Ovary (tissue), 9 donors: ENCODE results near the gene MN1. TPM values are rescaled to one million over a fixed set of nuclear protein-coding genes. Genes with fewer than 3 reads are reported as not detected.

Experiments used
- DNase-seq, 5 donors: peaks; one replicate each; pipeline ENCODE4 v3.0.0-alpha.2; 2019 to 2020
- H3K27ac ChIP-seq, 2 donors: fragments of 200-600 bp; one replicate each; pipeline versions ENCODE4 v1.5.1 to v1.8.0; 2019 to 2022
- H3K27me3 ChIP-seq: fragments of 200-600 bp; one replicate; pipeline ENCODE4 v1.8.0; 2022
- H3K36me3 ChIP-seq: fragments of 200-600 bp; sonication (generic); one replicate; pipeline ENCODE4 v1.5.1; 2019
- H3K4me1 ChIP-seq: one replicate; pipeline ENCODE4 v1.8.1; 2013; ENCODE audit warnings: mild to moderate bottlenecking, moderate library complexity; ENCODE audit not compliant: insufficient read depth
- H3K4me3 ChIP-seq: fragments of 200-600 bp; sonication (generic); one replicate; pipeline ENCODE4 v1.5.1; 2017
- H3K9me3 ChIP-seq, 2 donors: fragments of 200-600 bp in 1 of 2; sonication (generic) in 1 of 2; one replicate each; pipeline versions ENCODE4 v1.5.1 to v1.8.1; 2013 to 2019; ENCODE audit warnings: mild to moderate bottlenecking in 1 of 2, moderate library complexity in 1 of 2
- CTCF ChIP-seq, 3 donors: fragments of 450-650 bp in 2 of 3; fragments of 200-600 bp in 1 of 3; IDR thresholded peaks; one replicate each; pipeline versions ENCODE4 v1.5.1 to v1.8.0; 2016 to 2022; ENCODE audit warnings: antibody characterized with exemption in 3 of 3, mild to moderate bottlenecking in 1 of 3
- EP300 ChIP-seq: sonication (generic); formaldehyde crosslinking; IDR thresholded peaks from one replicate; pipeline ENCODE4 v1.6.1; 2017; ENCODE audit warnings: antibody characterized with exemption
- POLR2A ChIP-seq: fragments of 450-650 bp; IDR thresholded peaks from one replicate; pipeline ENCODE4 v1.6.1; 2017; ENCODE audit warnings: antibody characterized with exemption, mild to moderate bottlenecking, moderate library complexity
- WGBS, 3 donors: extraction: QIAGEN DNeasy Blood & Tissue Kit in 1 of 3; methylation state at CpG; one replicate each; pipeline versions ENCODE4 v1.1.5 to v1.1.7; 2013 to 2017; 5-methylcytosine and 5-hydroxymethylcytosine counted together
- intact Hi-C, 4 donors: fragments of 100-400 bp; cut with DNase I; formaldehyde crosslinking; loops; one replicate each; pipeline versions ENCODE4 v1.11.0 to v1.15.1; 2022 to 2023
- polyA plus RNA-seq, 2 donors: library from polyadenylated mRNA; stranded (reverse); fragments of 200-250 nt in 1 of 2; fragments of 350-450 nt in 1 of 2; fragmentation: Illumina TruSeq in 1 of 2; extraction: RNeasy Lipid Tissue Mini Kit (QIAGEN cat#74804) in 1 of 2; gene quantifications; one replicate each; pipeline ENCODE4 v1.2.3, GENCODE V29; 2013 to 2014
- total RNA-seq, 7 donors: library from RNA; depleted of rRNA in 2 of 7; stranded (reverse); fragments of >200 nt in 2 of 7; fragmentation: NEBNext Ultra II Directional in 3 of 7; extraction: Animal tissue kit (Norgen Biotek cat#: 25700) in 3 of 7; gene quantifications; one replicate each; pipeline versions ENCODE4 v1.1.0 to v1.2.4, GENCODE V29; 2016 to 2023
- donor health status: DM: no; HTN: no; CAD: no; lungs with moderate emphysema.
- donor health status: DM: no; HTN: no; CAD: no.
- donor health status: Bipolar disorder and iron deficiency.
- donor health status: DM: yes; HTN: yes; CAD: no.
- donor health status: DM: no; HTN: no; CAD: no.
- donor health status: DM: yes; HTN: yes; CAD: no.

Gene MN1
- total and polyA plus RNA-seq, 9 donors, result 6.7 to 33.5 (median 13.4) TPM

- H3K4me1 ChIP-seq, result peaks cover 8% of the 10 kb centered on the region
- no peak for DNase-seq
- 48 to 56% (median 53%) methylated on average over 14 to 17 of the region's 17 CpGs for WGBS, 3 donors
- peak overlapping the region; percentile 62 to 73 for H3K27ac ChIP-seq
- H3K36me3 ChIP-seq, result no peaks in the 10 kb centered on the region
- TF ChIP-seq CTCF (IDR thresholded peaks at IDR 0.05), result no peak
- TF ChIP-seq POLR2A, result no peak
- no peak for TF ChIP-seq EP300
- H3K4me3 ChIP-seq, result no peak overlapping the region
- no peaks in the 10 kb centered on the region for H3K9me3 ChIP-seq
- no peaks in the 10 kb centered on the region for H3K27me3 ChIP-seq
- intact Hi-C loops, result loop anchor here (5.0 to 10.0 kb wide), 4 partner anchors 135 to 1053 kb away; no protein-coding TSS in a partner anchor
Observed at GRCh38 chr22:27809700-27810608, 8.4 kb upstream of the MN1 start.

GRCh38 chr22:27809226-27809603 is 7.7 kb upstream of the MN1 start:
- H3K27ac ChIP-seq, result no peak overlapping the region
- H3K4me1 ChIP-seq, result peaks cover 11% of the 10 kb centered on the region
- no peaks in the 10 kb centered on the region for H3K27me3 ChIP-seq
- 73 to 88% (median 80%) methylated on average over 5 of the region's 5 CpGs for WGBS, 3 donors
- no peak for TF ChIP-seq EP300
- TF ChIP-seq CTCF (IDR thresholded peaks at IDR 0.05), result no peak
- TF ChIP-seq POLR2A, result no peak
- no peaks in the 10 kb centered on the region for H3K9me3 ChIP-seq
- no peaks in the 10 kb centered on the region for H3K36me3 ChIP-seq
- no peak overlapping the region for H3K4me3 ChIP-seq
- no peak for DNase-seq
- intact Hi-C loops, result loop anchor here (5.0 to 10.0 kb wide), 4 partner anchors 134 to 1052 kb away; no protein-coding TSS in a partner anchor

- Histone ChIP-seq H3K9me3 (no peaks in the 10 kb centered on the region), H3K36me3 (no peaks in the 10 kb centered on the region), H3K4me1 (peaks cover 11% of the 10 kb centered on the region), H3K4me3 (no peak overlapping the region), H3K27me3 (no peaks in the 10 kb centered on the region), H3K27ac (no peak overlapping the region)
- no peak for DNase-seq
- 80 to 84% (median 83%) methylated on average over 18 of the region's 18 CpGs for WGBS, 3 donors
- no peak for TF ChIP-seq CTCF (IDR thresholded peaks at IDR 0.05)
- TF ChIP-seq EP300, result no peak
- TF ChIP-seq POLR2A, result no peak
- intact Hi-C loops, result loop anchor here (5.0 to 10.0 kb wide), 4 partner anchors 134 to 1051 kb away; no protein-coding TSS in a partner anchor
Observed at GRCh38 chr22:27808451-27809225, 7.1 kb upstream of the MN1 start.

- no peaks in the 10 kb centered on the region for H3K9me3 ChIP-seq
- no peaks in the 10 kb centered on the region for H3K36me3 ChIP-seq
- intact Hi-C loops, result loop anchor here (2.0 to 10.0 kb wide), 5 partner anchors 131 to 1049 kb away; no protein-coding TSS in a partner anchor
- TF ChIP-seq POLR2A, result no peak
- TF ChIP-seq EP300, result no peak
- TF ChIP-seq CTCF (IDR thresholded peaks at IDR 0.05), result no peak
- peaks cover 10% of the 10 kb centered on the region for H3K4me1 ChIP-seq
- no peak overlapping the region for H3K4me3 ChIP-seq
- no peak for DNase-seq
- no peaks in the 10 kb centered on the region for H3K27me3 ChIP-seq
- no peak overlapping the region for H3K27ac ChIP-seq
- WGBS, 3 donors, result 91 to 94% (median 92%) methylated on average over 7 of the region's 7 CpGs
Observed at GRCh38 chr22:27805841-27806240, 4.3 kb upstream of the MN1 start.
